GM12891 (cell line): ENCODE data around the gene ANO10.
"Not testable (repeated sequence)": the region's sequence is repeated elsewhere in the genome, so short reads cannot be mapped to it uniquely, and the experiment has no call there.

Experiments used
- POLR2A ChIP-seq: IDR thresholded peaks from 2 replicates; pipeline ENCODE4 v1.6.1; 2011; ENCODE audit warnings: low read depth, low read length, control low read depth
- POLR2AphosphoS5 ChIP-seq: IDR thresholded peaks from 2 replicates; pipeline ENCODE4 v1.6.1; 2011; ENCODE audit warnings: low read depth, low read length, control low read depth
- POU2F2 ChIP-seq: IDR thresholded peaks from 2 replicates; pipeline ENCODE4 v1.6.1; 2011; ENCODE audit warnings: low read depth, mild to moderate bottlenecking, control low read depth, low read length, moderate library complexity
- TAF1 ChIP-seq: IDR thresholded peaks from 2 replicates; pipeline ENCODE4 v1.6.1; 2011; ENCODE audit warnings: low read depth, low read length, control low read depth

DNA sequence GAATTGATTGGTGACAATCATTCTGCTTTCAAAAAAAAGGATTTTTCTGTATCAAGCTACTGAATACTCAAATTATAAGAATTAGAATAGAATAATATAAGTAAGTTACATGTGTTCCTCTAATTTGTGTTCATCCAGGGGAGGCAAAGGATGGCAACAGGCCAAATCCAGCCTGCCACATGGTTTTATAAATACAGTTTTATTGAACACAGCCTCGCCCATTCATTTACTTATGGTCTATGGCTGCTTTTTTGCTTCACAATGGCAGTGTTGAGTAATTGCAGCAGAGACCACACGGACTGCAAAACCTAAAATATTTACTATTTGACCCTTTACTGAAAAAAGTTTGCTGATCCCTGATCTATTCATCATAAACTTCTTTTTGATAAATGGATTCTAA is 21.9 kb downstream of the ANO10 start:
- TF ChIP-seq POLR2A, POLR2AphosphoS5, TAF1, POU2F2: not testable (repeated sequence)
